Mesothelial cell of epicardium (in vitro differentiated cells): ENCODE data around the gene TEK. TPM values are rescaled to one million over a fixed set of nuclear protein-coding genes. Genes with fewer than 3 reads are reported as not detected.

Experiments
- DNase-seq, 2 experiments: peaks; one replicate each; pipeline ENCODE4 v3.0.0; 2021; ENCODE audit warnings: low spot score in 2 of 2; ENCODE audit not compliant: unreplicated experiment in 2 of 2
- H3K27ac Mint-ChIP-seq: 2 replicates; pipeline ENCODE4 v1.8.0; 2021; ENCODE audit warnings: mixed read lengths
- H3K27me3 Mint-ChIP-seq: 2 replicates; pipeline ENCODE4 v1.8.0; 2021; ENCODE audit warnings: low read depth, mixed read lengths
- H3K36me3 Mint-ChIP-seq: 2 replicates; pipeline ENCODE4 v1.8.0; 2021; ENCODE audit warnings: mixed read lengths
- H3K4me1 Mint-ChIP-seq: 2 replicates; pipeline ENCODE4 v1.8.0; 2021; ENCODE audit warnings: mixed read lengths
- H3K4me3 Mint-ChIP-seq: 2 replicates; pipeline ENCODE4 v1.8.0; 2021; ENCODE audit warnings: mild to moderate bottlenecking, moderate library complexity, mixed read lengths
- H3K9me3 Mint-ChIP-seq: 2 replicates; pipeline ENCODE4 v1.8.0; 2021; ENCODE audit warnings: mixed read lengths
- total RNA-seq: library from RNA; stranded (reverse); gene quantifications from 3 replicates; pipeline ENCODE4 v1.2.1, GENCODE V29; 2021
- TF ChIP-seq, protein P1 (sequence below): fragments of 200-600 bp; sonication (generic); IDR thresholded peaks from one replicate; pipeline ENCODE4 v1.5.0; 2021; ENCODE audit warnings: antibody characterized with exemption; ENCODE audit not compliant: unreplicated experiment

The TEK gene
- total RNA-seq, 1 donor from 2014 or later = 6.7 TPM

DNA sequence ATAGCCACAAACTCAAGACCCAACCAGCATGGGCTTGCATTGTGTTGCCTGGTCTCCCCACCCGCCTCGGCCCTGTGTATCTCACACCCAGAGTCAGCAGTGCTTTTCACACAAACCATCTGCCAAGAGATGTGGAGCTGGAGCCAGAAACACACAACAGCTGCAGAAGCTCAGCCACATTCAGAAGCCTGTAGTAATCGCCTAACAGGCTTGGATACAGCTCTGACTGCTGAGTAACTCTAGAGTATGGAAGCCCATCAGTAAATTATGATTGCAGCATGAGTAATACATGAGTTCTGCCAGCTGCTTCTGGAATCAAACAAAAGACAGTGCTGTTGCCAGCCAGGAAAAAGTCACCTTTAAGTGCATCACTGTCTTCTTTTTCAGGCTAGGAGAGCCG, 16.0 kb downstream of the TEK start:
- Mint-ChIP-seq H3K27ac (no peak overlapping the region), H3K36me3 (no peaks in the 10 kb centered on the region), H3K4me1 (no peaks in the 10 kb centered on the region), H3K4me3 (no peak overlapping the region), H3K9me3 (no peaks in the 10 kb centered on the region), H3K27me3 (no peaks in the 10 kb centered on the region)
- TF ChIP-seq, protein P1, sequence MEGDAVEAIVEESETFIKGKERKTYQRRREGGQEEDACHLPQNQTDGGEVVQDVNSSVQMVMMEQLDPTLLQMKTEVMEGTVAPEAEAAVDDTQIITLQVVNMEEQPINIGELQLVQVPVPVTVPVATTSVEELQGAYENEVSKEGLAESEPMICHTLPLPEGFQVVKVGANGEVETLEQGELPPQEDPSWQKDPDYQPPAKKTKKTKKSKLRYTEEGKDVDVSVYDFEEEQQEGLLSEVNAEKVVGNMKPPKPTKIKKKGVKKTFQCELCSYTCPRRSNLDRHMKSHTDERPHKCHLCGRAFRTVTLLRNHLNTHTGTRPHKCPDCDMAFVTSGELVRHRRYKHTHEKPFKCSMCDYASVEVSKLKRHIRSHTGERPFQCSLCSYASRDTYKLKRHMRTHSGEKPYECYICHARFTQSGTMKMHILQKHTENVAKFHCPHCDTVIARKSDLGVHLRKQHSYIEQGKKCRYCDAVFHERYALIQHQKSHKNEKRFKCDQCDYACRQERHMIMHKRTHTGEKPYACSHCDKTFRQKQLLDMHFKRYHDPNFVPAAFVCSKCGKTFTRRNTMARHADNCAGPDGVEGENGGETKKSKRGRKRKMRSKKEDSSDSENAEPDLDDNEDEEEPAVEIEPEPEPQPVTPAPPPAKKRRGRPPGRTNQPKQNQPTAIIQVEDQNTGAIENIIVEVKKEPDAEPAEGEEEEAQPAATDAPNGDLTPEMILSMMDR = no peak
- DNase-seq = no peak

DNA sequence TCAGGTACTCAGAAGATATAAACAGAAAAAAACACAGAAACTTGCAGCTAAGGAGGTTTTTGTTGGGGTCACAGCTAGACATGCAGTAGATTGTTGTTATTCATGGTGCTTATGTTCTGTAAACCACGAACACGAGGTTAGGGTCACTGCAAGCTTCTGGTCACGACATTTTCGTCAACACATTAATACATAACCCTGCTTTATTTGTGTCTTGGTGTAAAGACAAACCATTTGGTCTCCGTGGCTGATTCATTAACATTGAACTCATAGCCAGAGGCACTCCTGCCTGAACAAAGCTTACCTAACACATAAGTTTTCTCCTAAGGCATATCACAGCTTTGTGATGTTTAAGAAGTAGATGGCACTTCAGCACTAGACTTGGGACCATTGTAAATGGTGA, 16.9 kb downstream of the TEK start:
- H3K27ac Mint-ChIP-seq = no peak overlapping the region
- no peak overlapping the region for H3K4me3 Mint-ChIP-seq
- no peaks in the 10 kb centered on the region for H3K9me3 Mint-ChIP-seq
- no peaks in the 10 kb centered on the region for H3K4me1 Mint-ChIP-seq
- TF ChIP-seq, protein P1 = no peak
- DNase-seq = no peak
- H3K27me3 Mint-ChIP-seq = no peaks in the 10 kb centered on the region
- no peaks in the 10 kb centered on the region for H3K36me3 Mint-ChIP-seq

DNA sequence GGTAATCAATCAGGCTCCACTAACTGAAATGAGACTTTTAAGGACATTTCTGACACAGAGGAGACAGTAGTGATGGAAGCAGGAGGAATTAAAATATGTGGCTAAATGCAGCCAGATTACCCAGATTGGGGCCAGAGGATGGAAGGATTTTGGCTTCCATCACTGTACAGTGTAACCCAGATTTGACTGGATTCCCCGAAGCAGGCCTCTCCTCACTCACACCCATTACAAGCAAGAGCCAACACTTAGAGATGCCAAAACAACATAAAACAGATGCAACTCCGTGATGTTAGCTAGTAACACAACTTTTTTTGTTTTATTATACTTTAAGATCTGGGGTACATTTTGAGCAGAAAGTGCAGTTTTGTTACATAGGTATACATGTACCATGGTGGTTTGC, 17.6 kb downstream of the TEK start:
- TF ChIP-seq, protein P1 = no peak
- Mint-ChIP-seq H3K36me3 (no peaks in the 10 kb centered on the region), H3K4me3 (no peak overlapping the region), H3K27ac (no peak overlapping the region), H3K27me3 (no peaks in the 10 kb centered on the region), H3K9me3 (no peaks in the 10 kb centered on the region), H3K4me1 (no peaks in the 10 kb centered on the region)
- no peak for DNase-seq

DNA sequence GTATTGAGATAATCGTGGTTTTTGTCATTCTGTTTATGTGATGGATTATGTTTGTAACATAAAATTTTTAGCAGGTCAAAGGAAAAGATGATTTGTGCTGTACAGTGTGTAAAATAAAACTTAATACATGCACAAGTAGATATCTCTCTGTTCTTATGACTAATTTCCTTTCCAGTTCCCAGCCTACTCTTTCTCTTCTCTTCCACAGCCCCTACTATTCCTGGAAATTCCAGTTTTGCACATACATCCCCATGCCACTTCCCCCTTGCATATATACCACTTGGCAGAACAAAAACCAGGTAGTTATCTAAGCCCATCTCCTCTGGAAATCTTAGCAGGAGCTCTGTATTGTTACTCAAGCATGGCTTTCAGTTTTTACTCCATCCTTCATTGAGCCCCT, 20.2 kb downstream of the TEK start:
- no peak overlapping the region for H3K27ac Mint-ChIP-seq
- no peaks in the 10 kb centered on the region for H3K36me3 Mint-ChIP-seq
- H3K9me3 Mint-ChIP-seq = no peaks in the 10 kb centered on the region
- no peaks in the 10 kb centered on the region for H3K27me3 Mint-ChIP-seq
- TF ChIP-seq, protein P1 = no peak
- DNase-seq = no peak
- H3K4me3 Mint-ChIP-seq = no peak overlapping the region
- no peaks in the 10 kb centered on the region for H3K4me1 Mint-ChIP-seq

DNA sequence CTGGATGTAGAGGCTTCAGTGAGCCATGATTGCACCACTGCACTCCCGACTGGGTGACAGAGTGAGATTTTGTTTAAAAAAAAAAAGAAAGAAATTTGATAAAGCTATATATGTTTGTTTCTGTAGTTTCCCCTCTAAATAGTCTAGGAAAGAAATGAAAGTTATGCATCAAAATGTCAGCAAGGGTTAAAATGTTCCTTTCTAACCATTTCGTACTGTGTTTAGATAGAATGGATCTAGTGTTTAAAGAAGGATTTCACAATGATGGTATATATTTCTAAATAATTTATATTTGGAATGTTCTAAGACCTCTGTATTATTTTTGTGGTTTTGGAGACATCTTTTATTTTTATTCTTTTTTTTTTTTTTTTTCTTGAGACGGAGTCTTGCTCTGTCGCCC, 22.7 kb downstream of the TEK start:
- H3K4me1 Mint-ChIP-seq = no peaks in the 10 kb centered on the region
- H3K27ac Mint-ChIP-seq = no peak overlapping the region
- no peaks in the 10 kb centered on the region for H3K36me3 Mint-ChIP-seq
- no peak overlapping the region for H3K4me3 Mint-ChIP-seq
- TF ChIP-seq, protein P1 = no peak
- no peaks in the 10 kb centered on the region for H3K27me3 Mint-ChIP-seq
- DNase-seq = no peak
- no peaks in the 10 kb centered on the region for H3K9me3 Mint-ChIP-seq

DNA sequence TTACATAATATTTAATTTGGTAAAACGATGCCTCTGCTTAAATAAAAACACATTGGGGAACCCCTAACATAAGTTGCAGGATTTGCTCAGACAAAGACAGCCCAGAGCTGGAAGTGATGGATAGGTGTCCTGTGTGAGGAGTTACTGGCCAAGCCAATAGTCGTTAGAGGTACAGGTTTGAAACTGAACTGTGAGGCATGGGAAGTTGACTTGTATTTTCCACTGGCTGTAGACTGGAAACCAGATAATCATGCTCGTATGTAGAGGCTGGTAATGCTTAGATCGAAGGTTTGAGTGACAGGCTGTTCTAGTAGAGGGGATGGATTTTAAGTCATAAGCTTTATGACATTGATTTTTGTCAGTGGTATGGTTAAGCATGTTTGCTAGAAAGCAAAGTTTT, 24.8 kb downstream of the TEK start:
- H3K4me3 Mint-ChIP-seq = no peak overlapping the region
- no peaks in the 10 kb centered on the region for H3K9me3 Mint-ChIP-seq
- H3K27me3 Mint-ChIP-seq = no peaks in the 10 kb centered on the region
- H3K27ac Mint-ChIP-seq = no peak overlapping the region
- no peak for DNase-seq
- H3K4me1 Mint-ChIP-seq = no peaks in the 10 kb centered on the region
- TF ChIP-seq, protein P1 = no peak
- no peaks in the 10 kb centered on the region for H3K36me3 Mint-ChIP-seq
